Vagina (tissue), 2 donors: Measurements from ENCODE around the gene WBP1. TPM values are rescaled to one million over a fixed set of nuclear protein-coding genes. Genes with fewer than 3 reads are reported as not detected.

Source experiments
- DNase-seq, 2 donors: peaks; one replicate each; pipeline ENCODE4 v3.0.0-alpha.2; 2017; ENCODE audit errors: extremely low spot score in 2 of 2
- H3K27ac ChIP-seq: fragments of 200-600 bp; sonication (generic); one replicate; pipeline ENCODE4 v1.5.1; 2019
- H3K27me3 ChIP-seq: fragments of 200-600 bp; sonication (generic); one replicate; pipeline ENCODE4 v1.5.1; 2019
- H3K36me3 ChIP-seq, 2 donors: fragments of 200-600 bp; sonication (generic); one replicate each; pipeline ENCODE4 v1.5.1; 2017 to 2019
- H3K4me1 ChIP-seq: fragments of 200-600 bp; sonication (generic); one replicate; pipeline ENCODE4 v1.5.1; 2019
- H3K4me3 ChIP-seq, 2 donors: fragments of 200-600 bp; sonication (generic); 1 replicate in 1 of 2; 2 replicates in 1 of 2; pipeline ENCODE4 v1.5.1; 2016 to 2019
- H3K9me3 ChIP-seq: fragments of 200-600 bp; sonication (generic); one replicate; pipeline ENCODE4 v1.5.1; 2019
- CTCF ChIP-seq, 3 experiments: fragments of 450-650 bp in 2 of 3; fragments of 200-600 bp in 1 of 3; sonication (generic) in 1 of 3; IDR thresholded peaks; one replicate each; pipeline ENCODE4 v1.5.1; 2017 to 2019; ENCODE audit warnings: antibody characterized with exemption in 3 of 3, mild to moderate bottlenecking in 2 of 3, moderate library complexity in 2 of 3
- POLR2A ChIP-seq, 2 donors: fragments of 450-650 bp; IDR thresholded peaks; one replicate each; pipeline ENCODE4 v1.6.1; 2017; ENCODE audit warnings: antibody characterized with exemption in 2 of 2, mild to moderate bottlenecking in 2 of 2, moderate library complexity in 2 of 2
- POLR2AphosphoS5 ChIP-seq, 2 donors: sonication (generic); formaldehyde crosslinking; IDR thresholded peaks; one replicate each; pipeline ENCODE4 v1.9.0; 2017; ENCODE audit warnings: antibody characterized with exemption in 2 of 2, mild to moderate bottlenecking in 2 of 2, low read depth in 1 of 2; ENCODE audit not compliant: insufficient read depth in 1 of 2
- intact Hi-C: fragments of 100-400 bp; cut with DNase I; formaldehyde crosslinking; loops from one replicate; pipeline ENCODE4 v1.15.1; 2023
- total RNA-seq: library from RNA; depleted of rRNA; stranded (reverse); fragments of >200 nt; gene quantifications from one replicate; pipeline ENCODE4 v1.2.3, GENCODE V29; 2016

The WBP1 gene
- total RNA-seq, 1 donor from 2014 or later = 63.1 TPM

GRCh38 chr2:74504591-74504990, 46.4 kb downstream of the WBP1 start:
- no peaks in the 10 kb centered on the region for H3K9me3 ChIP-seq
- intact Hi-C loops = no loop called here
- no peak for DNase-seq
- no peaks in the 10 kb centered on the region for H3K27me3 ChIP-seq
- H3K27ac ChIP-seq = no peak overlapping the region
- TF ChIP-seq POLR2A (IDR thresholded peaks at IDR 0.05) = no peak
- no peak for TF ChIP-seq CTCF (IDR thresholded peaks at IDR 0.05)
- no peak for TF ChIP-seq POLR2AphosphoS5 (IDR thresholded peaks at IDR 0.05; ENCODE audit: insufficient read depth in 1 of 2, low read depth in 1 of 2)
- no peak overlapping the region for H3K4me3 ChIP-seq
- H3K36me3 ChIP-seq = peaks cover 0 to 21% of the 10 kb centered on the region in 2 donors
- H3K4me1 ChIP-seq = peaks cover 57% of the 10 kb centered on the region

DNA sequence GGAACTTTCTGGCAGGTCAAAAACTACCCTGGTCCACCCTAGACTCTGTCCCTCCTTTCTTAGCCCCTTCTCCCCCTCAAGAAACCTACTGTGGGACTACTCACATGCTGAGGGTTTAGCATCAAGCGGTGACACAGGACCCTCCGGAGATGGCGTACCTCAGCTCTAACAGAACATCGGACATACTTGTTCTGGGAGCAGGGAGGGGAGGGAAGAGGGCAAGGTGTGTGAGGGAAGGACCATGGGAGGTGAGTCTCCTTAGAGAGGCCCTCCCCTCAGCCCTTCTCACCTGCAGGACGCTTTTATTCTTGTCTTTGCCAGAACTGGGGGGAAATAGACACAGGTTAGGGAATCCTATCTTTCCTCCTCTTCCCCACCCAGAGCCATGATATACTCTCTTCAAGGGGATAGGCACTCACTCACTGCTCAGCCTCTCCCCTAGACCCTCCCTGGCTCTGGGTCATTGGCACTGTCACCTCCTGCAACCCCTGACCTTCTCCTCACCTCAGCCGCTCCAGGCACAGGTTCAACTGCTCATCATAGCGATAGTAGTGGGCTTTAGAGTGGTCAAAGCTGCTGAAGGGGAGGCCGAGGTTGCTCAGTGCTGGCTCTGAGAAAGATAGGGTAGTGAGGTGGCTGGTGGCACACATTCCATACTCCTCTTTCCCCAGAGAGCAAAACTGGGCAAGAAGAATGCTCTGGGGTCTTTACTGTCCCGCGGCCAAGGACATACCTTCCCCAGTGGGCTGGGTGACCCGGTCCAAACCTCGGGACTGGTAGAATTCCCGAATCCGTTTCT, 47.4 kb downstream of the WBP1 start:
- Histone ChIP-seq H3K27me3 (no peaks in the 10 kb centered on the region), H3K36me3 (peaks cover 0 to 21% of the 10 kb centered on the region in 2 donors), H3K4me3 (no peak overlapping the region), H3K4me1 (peaks cover 55% of the 10 kb centered on the region), H3K27ac (no peak overlapping the region), H3K9me3 (no peaks in the 10 kb centered on the region)
- no peak for DNase-seq
- intact Hi-C loops = no loop called here
- TF ChIP-seq CTCF (IDR thresholded peaks at IDR 0.05) = no peak
- no peak for TF ChIP-seq POLR2AphosphoS5 (IDR thresholded peaks at IDR 0.05; ENCODE audit: insufficient read depth in 1 of 2, low read depth in 1 of 2)
- TF ChIP-seq POLR2A (IDR thresholded peaks at IDR 0.05) = no peak

DNA sequence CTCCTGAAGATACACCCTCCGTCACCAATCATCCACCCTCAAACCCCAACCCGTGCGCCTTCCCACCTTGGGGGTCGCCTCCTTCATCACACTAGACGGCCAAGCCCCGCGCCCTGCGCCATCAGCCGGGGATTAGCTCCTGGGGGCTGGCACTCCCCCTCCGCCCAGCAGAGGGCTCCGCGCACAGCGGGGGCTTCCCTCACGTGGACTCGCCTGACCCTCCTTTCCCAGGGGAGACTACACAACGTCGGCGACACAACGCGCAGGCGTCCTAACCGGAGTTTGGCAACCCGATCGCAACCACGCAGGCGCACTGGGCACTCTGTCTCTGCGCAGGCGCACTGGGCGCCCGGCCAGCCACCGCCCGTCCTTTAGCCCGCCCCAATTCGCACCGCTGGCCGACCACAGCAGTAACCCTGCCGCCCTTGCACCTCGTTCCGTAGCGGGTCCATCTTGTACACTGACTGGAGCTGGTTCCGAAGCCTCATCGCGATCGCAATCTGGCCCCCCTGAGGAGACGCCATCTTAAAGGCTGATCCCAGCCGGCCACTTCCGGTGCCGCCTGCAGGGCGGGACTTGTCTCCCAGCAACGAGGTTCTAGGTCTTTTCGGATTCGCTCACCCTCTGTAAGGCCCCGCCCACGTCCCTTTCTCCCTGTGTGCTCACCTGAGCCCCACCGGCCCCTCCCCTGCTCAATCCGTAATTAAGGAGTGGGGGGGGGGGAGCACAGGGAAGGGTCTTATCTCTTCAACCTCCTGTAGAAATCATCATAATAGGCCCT, 49.1 kb downstream of the WBP1 start, which contains the start of gene PCGF1:
Gene PCGF1, minus strand, starts transcription at position 551 of the 781 bp plus-strand sequence. Its CDS starts 27 bp downstream, at position 524.
- no peaks in the 10 kb centered on the region for H3K9me3 ChIP-seq
- H3K27ac ChIP-seq = peak within 1 kb of the TSS; percentile 98
- H3K36me3 ChIP-seq = peaks cover 0 to 21% of the 10 kb centered on the region in 2 donors
- peaks cover 6% of the 10 kb centered on the region for H3K27me3 ChIP-seq
- peak in 1 of 2 donors; percentile 98 for DNase-seq
- peaks cover 51% of the 10 kb centered on the region for H3K4me1 ChIP-seq
- no peak for TF ChIP-seq POLR2A (IDR thresholded peaks at IDR 0.05)
- TF ChIP-seq CTCF (IDR thresholded peaks at IDR 0.05) = peak in 1 of 3 experiments; percentile 20
- TF ChIP-seq POLR2AphosphoS5 (IDR thresholded peaks at IDR 0.05; ENCODE audit: insufficient read depth in 1 of 2, low read depth in 1 of 2) = peak; percentile 85 to 93
- intact Hi-C loops = no loop called here
- H3K4me3 ChIP-seq = peak within 1 kb of the TSS; percentile 76 to 91

- TF ChIP-seq POLR2AphosphoS5 (IDR thresholded peaks at IDR 0.05; ENCODE audit: insufficient read depth in 1 of 2, low read depth in 1 of 2) = no peak
- no peak for TF ChIP-seq POLR2A (IDR thresholded peaks at IDR 0.05)
- TF ChIP-seq CTCF (IDR thresholded peaks at IDR 0.05) = no peak
- Histone ChIP-seq H3K9me3 (no peaks in the 10 kb centered on the region), H3K36me3 (peaks cover 0 to 21% of the 10 kb centered on the region in 2 donors), H3K4me1 (peaks cover 44% of the 10 kb centered on the region), H3K4me3 (peak overlapping the region; percentile 76 to 91), H3K27me3 (peaks cover 10% of the 10 kb centered on the region), H3K27ac (peak overlapping the region; percentile 98)
- intact Hi-C loops = no loop called here
- DNase-seq = no peak
Measured at GRCh38 chr2:74507926-74508520, 49.8 kb downstream of the WBP1 start.
